DOHH2 (cell line): Measurements from ENCODE around the gene ZCRB1.

Experiments
- CTCF ChIP-seq: fragments of 200-600 bp; sonication (generic); IDR thresholded peaks from one replicate; pipeline ENCODE4 v1.5.1; 2014; ENCODE audit warnings: antibody characterized with exemption, mild to moderate bottlenecking, low read depth, low read length; ENCODE audit not compliant: poor library complexity, severe bottlenecking
- EZH2phosphoT487 ChIP-seq: fragments of 200-600 bp; sonication (generic); IDR thresholded peaks from 2 replicates; pipeline ENCODE4 v1.6.1; 2017; ENCODE audit warnings: borderline replicate concordance, mild to moderate bottlenecking, antibody characterized with exemption, low read length, moderate library complexity, mixed read lengths

GRCh38 chr12:42309996-42310395 lies 15.9 kb downstream of the ZCRB1 start:
- TF ChIP-seq CTCF (no peak), EZH2phosphoT487 (no peak)
